HG03196 (cell line): Measurements from ENCODE around the gene EFL1.
"Not testable (repeated sequence)": the region's sequence is repeated elsewhere in the genome, so short reads cannot be mapped to it uniquely, and the experiment has no call there.

ENCODE experiments used
- ATAC-seq: cut with Tn5 transposase; IDR thresholded peaks from one replicate; pipeline ENCODE4 v1.9.1; 2021; ENCODE audit not compliant: unreplicated experiment

The EFL1 gene

DNA sequence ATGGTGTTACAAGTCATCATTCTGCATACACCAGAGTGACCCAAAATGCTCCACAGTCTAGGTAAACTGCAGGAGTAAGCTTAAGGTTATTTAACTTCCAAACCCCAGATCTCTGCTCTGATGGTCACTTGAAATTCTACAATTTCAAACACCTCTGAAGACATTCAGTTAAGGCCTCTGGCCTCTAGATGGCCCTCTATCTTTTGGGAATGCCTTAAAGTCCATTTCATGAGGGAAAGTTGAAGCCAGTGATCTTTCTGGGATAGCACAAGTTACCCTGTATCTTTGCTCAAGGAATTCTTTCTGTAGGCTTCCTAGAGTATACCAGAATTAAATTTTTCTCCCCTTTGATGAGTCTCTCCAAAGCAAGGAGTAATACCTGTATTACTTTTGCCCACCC is 18.7 kb upstream of the EFL1 start:
- ATAC-seq: not testable (repeated sequence)

DNA sequence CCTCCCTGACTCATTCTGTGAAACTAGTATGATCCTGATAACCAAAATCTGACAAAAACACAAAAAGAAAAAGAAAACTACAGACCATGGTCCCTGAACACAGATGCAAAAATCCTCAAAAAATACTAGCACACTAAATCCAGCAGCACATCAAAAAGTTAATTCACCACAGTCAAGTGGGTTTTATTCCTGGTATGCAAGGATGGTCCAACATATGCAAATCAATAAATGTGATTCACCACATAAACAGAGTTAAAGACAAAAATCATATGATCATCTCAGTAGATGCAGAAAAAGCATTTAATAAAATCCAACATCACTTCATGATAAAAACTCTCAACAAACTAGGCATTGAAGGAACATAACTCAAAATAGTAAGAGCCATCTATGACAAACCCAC is 12.9 kb upstream of the EFL1 start:
- no peak for ATAC-seq

DNA sequence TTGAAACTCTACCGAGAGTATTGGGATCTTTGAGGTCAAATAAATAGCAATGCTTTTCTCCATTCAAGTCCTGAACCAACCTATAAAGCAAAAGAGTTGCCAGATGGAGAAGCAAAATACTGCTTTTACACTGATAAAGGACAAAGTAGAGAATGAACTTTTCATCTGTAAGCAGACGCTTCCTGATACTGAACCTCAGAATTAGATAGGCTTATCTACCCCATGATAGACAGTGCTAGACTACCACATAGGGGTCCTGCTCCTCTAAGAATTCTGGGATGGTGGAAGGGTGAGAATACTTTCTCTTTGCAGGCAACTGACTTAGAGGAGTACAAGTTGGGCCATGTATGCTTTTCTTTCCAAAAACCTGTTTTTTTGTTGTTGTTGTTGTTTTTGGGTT is 9.6 kb upstream of the EFL1 start:
- no peak for ATAC-seq

- not testable (repeated sequence) for ATAC-seq
Observed at GRCh38 chr15:82268454-82268853, 5.9 kb upstream of the EFL1 start.

- ATAC-seq: not testable (repeated sequence)
Observed at GRCh38 chr15:82267137-82267536, 4.6 kb upstream of the EFL1 start.

DNA sequence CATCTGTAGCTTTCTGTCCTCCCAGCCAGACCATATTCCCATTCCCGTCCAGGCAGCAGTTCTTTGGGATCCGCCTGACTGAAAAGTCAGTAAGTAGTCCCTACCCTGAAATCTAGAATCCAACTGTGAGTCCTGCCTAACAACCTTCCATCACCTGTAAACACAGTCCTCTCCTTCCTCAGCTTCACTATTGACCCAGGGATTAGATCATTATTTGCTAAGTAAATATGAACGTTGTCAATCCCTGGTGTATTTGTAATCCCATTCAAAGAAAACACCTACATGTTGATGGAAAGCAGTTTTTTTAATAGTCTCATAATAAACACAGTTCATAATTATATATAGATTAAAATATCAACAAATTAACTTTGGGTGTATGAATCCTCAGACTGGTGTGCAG is 816 bp upstream of the EFL1 start:
- ATAC-seq: no peak

- ATAC-seq: peak; percentile 29
Observed at GRCh38 chr15:82261566-82262421, 740 bp downstream of the EFL1 start.

GRCh38 chr15:82248261-82248660 is 14.3 kb downstream of the EFL1 start:
- ATAC-seq: not testable (repeated sequence)

GRCh38 chr15:82245956-82246355 is 16.6 kb downstream of the EFL1 start:
- not testable (repeated sequence) for ATAC-seq

GRCh38 chr15:82243644-82244043 is 18.9 kb downstream of the EFL1 start:
- ATAC-seq: not testable (repeated sequence)

DNA sequence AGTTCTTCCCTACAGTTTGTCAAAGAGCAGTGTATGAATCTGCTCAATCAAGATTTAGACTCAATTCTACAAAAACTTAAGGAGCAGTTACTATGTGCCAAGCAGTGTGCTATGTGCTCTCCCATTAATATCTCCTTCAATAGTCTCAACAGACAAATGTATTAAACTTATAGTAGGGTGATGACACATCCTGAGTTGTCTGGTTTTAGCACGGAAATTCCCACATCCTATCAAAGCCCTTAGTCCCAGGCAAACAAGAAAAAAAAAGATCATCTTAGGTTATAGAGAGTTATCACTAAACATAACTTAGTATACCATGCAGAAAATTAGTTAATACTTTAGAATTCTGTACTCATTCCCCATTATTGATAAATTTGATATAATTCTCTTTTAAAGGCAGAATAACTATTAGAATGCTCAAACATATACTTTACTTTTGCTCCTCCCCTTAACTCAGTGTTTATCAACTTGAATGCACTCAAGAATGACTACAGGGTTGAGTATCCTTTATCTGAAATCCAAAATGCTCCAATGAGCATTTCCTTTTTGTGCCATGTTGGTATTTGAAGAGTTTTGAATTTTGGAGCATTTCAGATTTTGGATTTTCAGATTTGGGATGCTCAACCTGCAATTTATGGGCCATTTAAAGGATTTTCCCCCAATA is 20.6 kb downstream of the EFL1 start:
- ATAC-seq: not testable (repeated sequence)

DNA sequence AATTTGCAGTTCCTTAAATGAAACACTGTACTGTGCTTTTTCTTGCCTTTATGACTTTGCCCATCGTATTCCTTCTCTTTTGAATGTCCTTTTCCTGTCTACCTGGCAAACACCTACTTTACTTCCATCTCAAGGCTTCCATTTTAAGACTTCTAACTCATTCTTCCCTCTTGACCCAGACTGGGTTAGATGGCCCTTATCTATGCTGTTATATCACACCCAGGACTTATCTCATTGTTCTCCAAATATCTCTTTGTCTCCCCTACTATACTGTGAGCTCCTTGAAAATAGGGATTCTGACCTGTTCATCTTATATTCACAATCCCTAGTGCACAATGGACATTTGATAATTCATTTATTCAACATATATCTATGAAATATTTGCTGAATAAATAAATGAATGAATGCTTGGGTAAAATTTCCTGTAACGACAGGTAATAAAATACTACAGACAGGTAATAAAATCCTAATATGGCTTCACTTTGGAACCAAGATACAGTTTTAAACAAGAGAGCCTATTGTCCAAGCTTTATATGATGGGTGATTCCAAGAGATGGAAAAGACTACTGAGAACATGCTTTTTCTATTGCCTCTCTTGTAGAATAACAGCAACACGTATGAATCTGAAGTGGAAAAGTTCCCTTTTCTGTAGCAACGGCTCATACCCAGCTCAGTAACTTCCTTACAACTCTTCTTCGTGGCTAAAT is 22.7 kb downstream of the EFL1 start:
- ATAC-seq: no peak

DNA sequence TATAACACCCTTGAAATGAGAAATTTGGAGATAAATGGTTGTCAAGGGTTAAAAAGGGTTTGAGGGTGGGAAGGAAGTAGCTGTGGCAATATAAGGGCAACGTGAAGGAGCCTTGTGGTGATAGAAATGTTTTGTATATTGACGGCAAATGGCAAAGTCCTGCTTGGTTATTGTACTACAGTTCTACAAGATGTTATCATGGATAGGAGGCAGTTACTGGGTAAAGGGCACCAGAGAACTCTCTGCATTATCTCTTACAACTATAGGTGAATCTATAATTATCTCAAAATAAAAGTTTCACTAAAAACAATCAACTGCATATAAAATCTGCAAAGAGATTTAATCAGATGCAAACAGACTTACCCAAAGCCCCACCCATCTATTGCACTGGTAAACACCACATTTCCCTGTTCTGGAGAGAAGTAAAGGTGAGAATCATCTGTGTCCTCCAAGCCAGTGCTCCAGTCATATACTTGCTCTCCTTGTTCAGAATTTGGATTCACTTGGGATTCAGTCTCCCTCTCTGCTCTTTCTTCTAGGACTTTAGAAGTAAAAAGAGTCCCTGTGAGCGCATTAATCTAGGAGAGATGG is 24.5 kb downstream of the EFL1 start:
- ATAC-seq: not testable (repeated sequence)

DNA sequence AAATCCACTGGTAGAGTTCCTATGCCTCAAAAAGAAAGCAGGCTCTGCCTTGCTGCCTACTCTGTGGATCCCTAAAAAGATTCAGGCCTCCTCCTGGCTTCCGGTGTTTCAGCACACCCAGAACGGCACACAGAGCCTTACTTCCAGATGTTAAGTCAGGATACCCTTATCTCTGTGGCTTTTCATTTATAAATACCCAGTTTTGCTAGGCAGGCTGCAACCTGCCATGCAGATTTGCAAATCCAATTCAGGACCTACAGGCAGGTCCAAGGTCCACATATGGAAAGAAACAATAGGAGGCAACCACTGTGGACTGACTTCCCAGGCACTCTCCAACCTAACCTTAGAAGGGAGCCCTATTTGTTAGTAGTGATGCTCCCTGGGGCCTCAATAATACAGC is 30.7 kb downstream of the EFL1 start:
- no peak for ATAC-seq

DNA sequence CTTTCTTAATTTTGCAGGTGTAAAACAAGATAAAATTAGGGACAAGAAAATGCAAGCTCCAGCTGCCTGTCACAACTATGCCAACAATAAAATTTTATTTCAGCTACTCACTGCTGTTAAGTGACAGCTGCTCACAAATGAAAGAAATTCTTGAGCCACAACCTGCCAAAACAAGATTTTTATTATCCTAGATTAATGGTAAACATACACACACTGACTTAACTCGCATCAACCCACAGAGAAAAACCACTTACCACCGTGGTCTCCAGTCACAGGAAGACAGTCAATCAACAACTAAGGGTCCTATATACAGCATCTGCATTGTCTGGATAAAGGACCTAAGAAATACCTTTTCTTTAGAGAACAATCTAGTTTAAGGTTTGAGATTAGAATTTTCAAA is 31.3 kb downstream of the EFL1 start:
- ATAC-seq: no peak

DNA sequence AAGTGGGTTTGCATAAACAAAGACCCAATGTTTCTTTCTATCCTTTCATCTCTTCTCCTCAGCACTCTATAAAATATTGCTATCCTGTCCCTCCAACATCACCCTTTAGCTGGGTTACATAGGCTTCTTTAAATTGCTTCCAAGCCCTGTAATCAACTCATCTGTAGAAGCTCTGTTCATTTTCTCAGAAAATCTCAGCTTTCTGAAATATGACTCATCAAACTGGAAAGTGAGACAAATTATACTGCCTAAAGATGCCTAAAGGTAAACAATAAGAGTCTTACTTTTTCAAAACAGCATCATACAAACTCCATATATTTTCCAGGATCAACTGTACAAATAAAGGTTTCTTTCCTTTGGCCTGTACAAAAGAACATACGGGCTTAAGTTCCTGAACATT is 33.8 kb downstream of the EFL1 start:
- no peak for ATAC-seq

- ATAC-seq: not testable (repeated sequence)
Observed at GRCh38 chr15:82221535-82221934, 41.0 kb downstream of the EFL1 start.

DNA sequence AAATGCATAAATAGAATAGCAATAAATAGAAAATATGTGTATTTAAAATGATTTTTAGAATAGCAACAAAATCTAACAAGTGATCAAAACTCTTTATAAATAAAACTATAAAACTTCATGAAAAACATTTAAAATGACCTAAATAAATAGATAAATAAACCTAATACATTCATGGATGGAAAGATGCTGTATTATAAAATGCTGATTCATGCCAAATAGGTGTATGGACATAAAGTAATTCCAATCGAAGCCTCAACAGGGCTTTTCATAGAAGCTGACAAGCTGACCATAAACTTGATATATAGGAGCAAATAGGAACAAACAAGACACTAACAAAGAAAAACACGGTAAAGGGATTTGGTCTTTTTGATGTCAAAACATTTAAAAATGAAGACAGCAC is 46.4 kb downstream of the EFL1 start:
- not testable (repeated sequence) for ATAC-seq

- not testable (repeated sequence) for ATAC-seq
Observed at GRCh38 chr15:82212201-82212600, 50.3 kb downstream of the EFL1 start.

- not testable (repeated sequence) for ATAC-seq
Observed at GRCh38 chr15:82210066-82210597, 52.4 kb downstream of the EFL1 start.

DNA sequence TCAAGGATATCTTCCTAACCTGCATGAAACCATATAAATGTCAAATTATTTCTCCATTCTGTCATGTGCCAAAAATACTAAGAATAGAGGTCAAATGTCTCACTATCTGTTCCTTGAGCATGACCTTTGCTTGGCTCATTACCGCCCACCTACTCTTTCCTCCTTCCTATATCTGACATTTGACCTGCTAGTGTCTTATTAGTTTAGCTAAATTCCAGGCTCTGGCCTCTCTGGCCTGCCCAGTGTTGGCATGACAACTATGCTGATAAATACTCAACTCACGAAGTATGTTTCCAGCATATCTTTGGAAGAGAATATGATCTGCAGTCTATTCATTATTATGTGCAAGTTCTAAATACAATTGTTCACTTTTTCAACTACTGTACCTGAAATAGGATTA is 58.0 kb downstream of the EFL1 start:
- not testable (repeated sequence) for ATAC-seq
